Stomach (tissue), 8 donors: ENCODE data around the gene DGLUCY. TPM values are rescaled to one million over a fixed set of nuclear protein-coding genes. Genes with fewer than 3 reads are reported as not detected.

Experiments
- polyA plus RNA-seq, 3 donors: library from polyadenylated mRNA; stranded (reverse); fragments of 200-250 nt; gene quantifications; one replicate each; pipeline ENCODE4 v1.2.3, GENCODE V29; 2013
- small RNA-seq, 4 donors: library from RNA; depleted of rRNA; stranded (forward); fragments of <200 nt; gene quantifications; one replicate each; pipeline ENCODE3, GENCODE V24; 2016
- total RNA-seq, 5 donors: library from RNA; depleted of rRNA; stranded (reverse); fragments of >200 nt; gene quantifications; one replicate each; pipeline versions ENCODE4 v1.1.0 to v1.2.3, GENCODE V29; 2014 to 2016
- donor health status: healthy with polysubstance abuse.
- donor health status: Bipolar disorder and iron deficiency.
- donor health status: healthy.

Gene DGLUCY
- total and polyA plus RNA-seq, 8 donors = 24.1 to 122 (median 67.1) TPM

Small RNA genes lying within 50 kb of the gene (small RNA-seq; reads per million reads assigned to genes)
- gene RNU7-30P = 0 reads per million in 4 donors
- 0 to 1.9 (median 0.65) reads per million in 4 donors for gene SNORA11B

Other genes starting within 250 kb of the DGLUCY start
- 10 to 100 TPM in 4 of 5 donors, 1 to 10 TPM in 1; 6.4 to 25.0 (median 16.5) TPM for gene RPS6KA5, start 53.4 kb upstream of the DGLUCY start, total RNA-seq
- gene RPS6KA5, start 53.4 kb upstream of the DGLUCY start, polyA plus RNA-seq = 1 to 10 TPM; 1.6 to 3.8 (median 1.9) TPM
- gene GPR68, start 130.6 kb downstream of the DGLUCY start, total RNA-seq = 10 to 100 TPM in 2 of 5 donors, 1 to 10 TPM in 1, not detected in 2; 4.0 to 19.3 (median 11.0) TPM
- 10 to 100 TPM in 1 of 3 donors, 1 to 10 TPM in 2; 1.9 to 10.9 (median 7.2) TPM for gene GPR68, start 130.6 kb downstream of the DGLUCY start, polyA plus RNA-seq